Fibroblast of lung (primary cell): ENCODE measurements around the gene SMIM21.

Source experiments
- CTCF ChIP-seq, 2 donors: IDR thresholded peaks in 1 of 2; conservative IDR thresholded peaks in 1 of 2; 1 replicate in 1 of 2; 2 replicates in 1 of 2; pipeline ENCODE4 v1.5.1; 2011 to 2012; ENCODE audit warnings: low read length in 2 of 2, control low read depth in 1 of 2, inconsistent platforms in 1 of 2, low read depth in 1 of 2, mild to moderate bottlenecking in 1 of 2
- EZH2 ChIP-seq: IDR thresholded peaks from 2 replicates; pipeline ENCODE4 v1.5.1; 2012; ENCODE audit warnings: low read length, control low read depth, mild to moderate bottlenecking; ENCODE audit errors: missing control alignments

- TF ChIP-seq CTCF (conservative IDR thresholded peaks at IDR 0.05 in 1 of 2, IDR thresholded peaks at IDR 0.05 in 1 of 2; ENCODE audit: low read depth in 1 of 2, low read length in 2 of 2) (no peak), EZH2 (no peak)
Measured at GRCh38 chr18:75433098-75433497, 5.6 kb upstream of the SMIM21 start.
